ENCODE measurements around the gene SVOP. TPM values are rescaled to one million over a fixed set of nuclear protein-coding genes. Genes with fewer than 3 reads are reported as not detected.

Gene SVOP
- total RNA-seq, 1 experiment from 2014 or later = not detected

DNA sequence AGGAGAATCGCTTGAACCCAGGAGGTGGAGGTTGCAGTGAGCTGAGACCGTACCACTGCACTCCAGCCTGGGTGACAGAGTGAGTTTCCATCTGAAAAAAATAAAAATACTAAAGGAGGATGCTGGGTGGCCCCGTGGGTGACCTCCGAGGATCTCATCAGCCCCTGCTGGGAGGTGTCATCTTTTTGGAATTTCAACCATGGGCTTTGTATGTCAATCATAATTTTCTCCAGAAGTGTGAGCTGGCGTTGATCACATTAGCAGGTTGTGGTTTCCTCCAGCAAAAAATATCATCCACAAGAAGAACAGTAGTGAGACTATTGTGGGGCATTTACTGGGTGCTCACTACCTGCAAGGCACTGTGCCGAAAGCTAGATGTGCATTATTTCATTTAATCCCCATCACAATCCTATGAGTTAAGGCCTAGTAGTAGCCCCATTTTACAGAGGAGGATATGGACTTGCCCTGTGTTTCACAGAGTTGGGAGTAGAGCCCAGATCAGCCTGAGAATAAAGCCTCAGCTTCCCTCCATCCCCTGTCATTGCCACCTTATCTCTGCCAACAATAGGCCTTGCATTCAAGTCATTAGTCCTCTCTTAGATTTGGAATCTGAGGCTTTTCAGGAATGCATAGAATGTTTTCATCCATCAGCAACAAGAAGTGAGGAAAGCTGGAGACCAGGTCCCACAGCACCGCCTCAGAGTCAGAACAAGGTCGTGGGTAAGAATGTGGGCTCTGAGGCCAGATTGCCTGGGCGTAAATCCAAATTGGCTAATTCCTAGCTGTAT lies 39.8 kb downstream of the SVOP start:
- Histone ChIP-seq H3K36me3 (no peaks in the 10 kb centered on the region), H3K27ac (no peak overlapping the region), H3K9me3 (replicated peaks) (no peaks in the 10 kb centered on the region; the same call in 1 of the 2 replicates), H3K27me3 (replicated peaks) (no peaks in the 10 kb centered on the region), H3K4me1 (replicated peaks) (no peaks in the 10 kb centered on the region), H3K4me3 (no peak overlapping the region)
- DNase-seq (ENCODE audit: low read depth in 1 of 2, low spot score in 2 of 2) = no peak

DNA sequence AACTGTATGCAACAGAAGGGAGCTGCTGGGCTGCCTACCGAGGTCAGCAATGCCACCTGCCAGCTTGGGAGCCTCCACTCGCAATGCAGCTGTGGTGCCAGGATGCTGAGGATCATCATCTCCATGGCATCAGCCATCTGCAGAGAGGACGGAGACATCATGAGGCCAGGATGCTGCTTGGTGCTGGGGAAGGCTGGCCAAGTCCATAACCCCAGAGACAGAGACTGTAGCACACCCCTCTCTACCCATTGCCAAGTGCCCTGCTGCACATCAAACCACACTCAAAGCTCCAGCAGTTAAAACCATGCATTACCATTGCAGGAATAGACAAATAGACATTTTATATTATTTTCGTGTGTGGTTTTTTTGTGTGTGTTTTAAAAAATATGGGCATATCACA lies 43.5 kb downstream of the SVOP start:
- DNase-seq (ENCODE audit: low read depth in 1 of 2, low spot score in 2 of 2) = no peak
- no peak overlapping the region for H3K27ac ChIP-seq
- H3K4me1 ChIP-seq (replicated peaks) = no peaks in the 10 kb centered on the region
- H3K36me3 ChIP-seq = no peaks in the 10 kb centered on the region
- H3K4me3 ChIP-seq = no peak overlapping the region
- H3K27me3 ChIP-seq (replicated peaks) = no peaks in the 10 kb centered on the region
- no peaks in the 10 kb centered on the region for H3K9me3 ChIP-seq (replicated peaks)

DNA sequence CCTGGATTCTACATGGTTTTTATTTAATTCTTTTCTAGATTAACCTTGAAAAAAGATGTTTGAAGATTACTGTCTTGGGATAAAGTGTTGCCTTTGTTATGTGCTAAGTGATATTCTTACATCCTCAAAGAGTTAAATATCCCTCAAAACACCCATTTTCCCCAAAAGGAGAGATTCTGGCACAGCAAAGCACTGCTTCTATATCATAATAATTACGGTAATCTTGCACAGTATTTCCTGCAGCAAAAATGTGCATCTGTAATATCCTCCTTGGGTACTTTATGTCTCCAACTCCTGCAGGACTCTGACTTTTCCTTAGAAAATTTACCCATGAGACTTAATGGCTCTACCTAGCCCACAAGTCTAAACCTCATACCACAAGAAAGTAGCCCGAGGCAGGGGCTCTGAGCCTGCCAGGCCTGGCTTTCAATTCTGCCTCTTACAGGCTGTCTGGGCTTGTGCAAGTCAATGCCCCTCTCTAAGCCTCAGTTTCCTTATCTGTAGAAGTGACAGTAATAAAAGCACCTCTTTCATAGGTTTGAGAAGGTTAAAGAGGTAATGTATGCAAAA lies 45.8 kb downstream of the SVOP start:
- no peak overlapping the region for H3K4me3 ChIP-seq
- no peaks in the 10 kb centered on the region for H3K9me3 ChIP-seq (replicated peaks)
- no peak overlapping the region for H3K27ac ChIP-seq
- H3K4me1 ChIP-seq (replicated peaks) = no peaks in the 10 kb centered on the region
- H3K27me3 ChIP-seq (replicated peaks) = no peaks in the 10 kb centered on the region
- DNase-seq (ENCODE audit: low read depth in 1 of 2, low spot score in 2 of 2) = no peak
- no peaks in the 10 kb centered on the region for H3K36me3 ChIP-seq

DNA sequence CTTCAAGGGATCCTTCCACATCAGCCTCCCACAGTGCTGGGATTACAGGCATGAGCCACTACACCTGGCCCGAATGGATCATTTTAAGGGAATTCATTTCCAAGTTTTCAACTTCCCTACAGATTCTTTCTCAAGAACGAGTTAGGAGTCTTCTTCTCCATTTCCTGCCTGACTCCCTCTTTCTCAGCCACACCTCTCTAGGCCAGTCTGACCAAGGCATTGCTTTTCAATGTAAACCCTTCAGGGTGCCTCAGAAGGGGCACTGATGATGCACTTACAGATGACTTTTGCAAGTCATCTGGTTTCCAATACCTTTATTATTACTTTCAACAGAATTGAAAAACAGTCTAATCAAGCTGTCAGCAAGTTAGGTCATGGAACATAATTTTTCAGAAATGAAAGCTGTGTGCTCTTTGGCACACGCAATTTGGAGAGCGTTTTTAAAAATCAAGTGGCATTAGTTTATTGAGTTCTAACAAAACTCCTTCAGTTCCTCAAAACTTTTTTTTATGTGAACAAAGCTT lies 47.2 kb downstream of the SVOP start:
- Histone ChIP-seq H3K36me3 (no peaks in the 10 kb centered on the region), H3K4me3 (no peak overlapping the region), H3K4me1 (replicated peaks) (no peaks in the 10 kb centered on the region), H3K9me3 (replicated peaks) (no peaks in the 10 kb centered on the region), H3K27ac (no peak overlapping the region), H3K27me3 (replicated peaks) (no peaks in the 10 kb centered on the region)
- no peak for DNase-seq (ENCODE audit: low read depth in 1 of 2, low spot score in 2 of 2)

- 0 out of 2 replicates have a peak, but pooled peaks cover 3% of the 10 kb centered on the region for H3K27me3 ChIP-seq (replicated peaks)
- no peak overlapping the region for H3K27ac ChIP-seq
- no peaks in the 10 kb centered on the region for H3K36me3 ChIP-seq
- DNase-seq (ENCODE audit: low read depth in 1 of 2, low spot score in 2 of 2) = no peak
- H3K4me1 ChIP-seq (replicated peaks) = no peaks in the 10 kb centered on the region
- H3K4me3 ChIP-seq = no peak overlapping the region
- H3K9me3 ChIP-seq (replicated peaks) = peaks cover 5% of the 10 kb centered on the region; the same call in 1 of the 2 replicates
Observed at GRCh38 chr12:108972358-108972757, 48.5 kb downstream of the SVOP start.

DNA sequence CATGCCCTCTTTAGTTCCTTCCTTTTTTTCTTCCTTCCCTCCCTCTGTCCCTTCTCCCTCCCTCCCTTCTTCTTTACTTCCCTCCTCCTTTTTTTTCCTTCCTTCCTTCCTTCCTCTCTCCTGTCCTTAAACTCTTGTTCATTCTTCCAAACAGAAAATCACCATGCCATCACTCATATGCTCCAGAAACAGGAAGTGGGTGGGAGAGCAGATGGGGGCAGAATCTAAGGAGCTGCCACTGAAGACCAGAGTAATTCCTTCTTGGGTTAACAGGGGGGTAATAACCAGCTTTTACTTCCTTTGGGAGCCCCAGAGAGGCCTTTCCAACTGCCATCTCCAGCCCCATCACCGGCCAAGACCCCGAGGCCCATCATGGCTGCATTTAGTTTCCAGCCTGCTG lies 51.2 kb downstream of the SVOP start:
- Histone ChIP-seq H3K4me1 (replicated peaks) (no peaks in the 10 kb centered on the region), H3K27ac (no peak overlapping the region), H3K36me3 (no peaks in the 10 kb centered on the region), H3K9me3 (replicated peaks) (peaks cover 5% of the 10 kb centered on the region; the same call in 1 of the 2 replicates), H3K4me3 (no peak overlapping the region), H3K27me3 (replicated peaks) (0 out of 2 replicates have a peak, but pooled peaks cover 3% of the 10 kb centered on the region)
- DNase-seq (ENCODE audit: low read depth in 1 of 2, low spot score in 2 of 2) = no peak

GRCh38 chr12:108967869-108968540 lies 52.9 kb downstream of the SVOP start:
- peak in 1 of 2 experiments; percentile 4 for DNase-seq (ENCODE audit: low read depth in 1 of 2, low spot score in 2 of 2)
- peaks cover 5% of the 10 kb centered on the region; the same call in 1 of the 2 replicates for H3K9me3 ChIP-seq (replicated peaks)
- H3K27ac ChIP-seq = no peak overlapping the region
- H3K4me1 ChIP-seq (replicated peaks) = no peaks in the 10 kb centered on the region
- H3K4me3 ChIP-seq = no peak overlapping the region
- H3K27me3 ChIP-seq (replicated peaks) = peaks cover 5% of the 10 kb centered on the region; the same call in 1 of the 2 replicates
- no peaks in the 10 kb centered on the region for H3K36me3 ChIP-seq

DNA sequence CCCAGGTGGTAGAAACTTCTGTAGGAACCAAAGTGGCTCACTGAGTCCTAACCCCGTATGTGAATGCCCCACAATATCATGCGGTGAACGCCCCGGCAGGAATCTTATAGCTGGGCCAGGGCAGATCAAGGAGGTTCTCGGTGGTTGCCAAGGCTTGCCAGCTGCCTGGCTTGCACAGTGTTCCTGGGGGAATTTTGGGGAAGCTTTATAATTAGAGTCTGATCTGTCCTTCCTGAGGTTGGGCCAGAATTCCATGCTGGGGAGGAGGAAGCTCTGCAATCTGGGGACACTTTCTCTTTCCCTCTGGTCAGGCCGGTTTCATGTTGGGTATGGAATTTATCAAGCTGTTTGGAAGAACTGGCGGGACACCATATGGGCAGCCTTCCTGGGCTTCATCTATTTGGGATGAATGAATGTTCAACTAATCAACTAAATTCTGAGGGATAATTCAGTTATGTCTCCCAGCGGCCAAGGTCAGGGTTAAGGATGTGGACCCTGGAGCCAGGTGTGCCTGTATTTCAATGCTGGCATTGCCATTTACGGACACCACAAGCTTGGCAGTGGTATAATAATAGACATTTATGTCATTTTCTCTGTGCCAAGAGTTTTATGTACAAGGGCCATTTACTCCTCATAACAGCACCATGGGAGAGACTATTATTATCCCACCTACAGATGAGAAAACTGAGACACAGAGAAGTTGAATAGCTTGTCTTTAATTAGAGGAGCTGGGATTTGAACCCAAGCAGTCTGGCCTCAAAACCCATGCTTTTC lies 54.3 kb downstream of the SVOP start:
- no peak for DNase-seq (ENCODE audit: low read depth in 1 of 2, low spot score in 2 of 2)
- Histone ChIP-seq H3K4me3 (no peak overlapping the region), H3K27me3 (replicated peaks) (peaks cover 9% of the 10 kb centered on the region; the same call in 1 of the 2 replicates), H3K27ac (no peak overlapping the region), H3K36me3 (no peaks in the 10 kb centered on the region), H3K9me3 (replicated peaks) (peaks cover 5% of the 10 kb centered on the region; the same call in 1 of the 2 replicates), H3K4me1 (replicated peaks) (no peaks in the 10 kb centered on the region)

GRCh38 chr12:108965886-108966285 lies 55.0 kb downstream of the SVOP start:
- Histone ChIP-seq H3K9me3 (replicated peaks) (peaks cover 5% of the 10 kb centered on the region; the same call in 1 of the 2 replicates), H3K27ac (no peak overlapping the region), H3K4me3 (no peak overlapping the region), H3K27me3 (replicated peaks) (peaks cover 9% of the 10 kb centered on the region; the same call in 1 of the 2 replicates), H3K4me1 (replicated peaks) (no peaks in the 10 kb centered on the region), H3K36me3 (no peaks in the 10 kb centered on the region)
- DNase-seq (ENCODE audit: low read depth in 1 of 2, low spot score in 2 of 2) = no peak

DNA sequence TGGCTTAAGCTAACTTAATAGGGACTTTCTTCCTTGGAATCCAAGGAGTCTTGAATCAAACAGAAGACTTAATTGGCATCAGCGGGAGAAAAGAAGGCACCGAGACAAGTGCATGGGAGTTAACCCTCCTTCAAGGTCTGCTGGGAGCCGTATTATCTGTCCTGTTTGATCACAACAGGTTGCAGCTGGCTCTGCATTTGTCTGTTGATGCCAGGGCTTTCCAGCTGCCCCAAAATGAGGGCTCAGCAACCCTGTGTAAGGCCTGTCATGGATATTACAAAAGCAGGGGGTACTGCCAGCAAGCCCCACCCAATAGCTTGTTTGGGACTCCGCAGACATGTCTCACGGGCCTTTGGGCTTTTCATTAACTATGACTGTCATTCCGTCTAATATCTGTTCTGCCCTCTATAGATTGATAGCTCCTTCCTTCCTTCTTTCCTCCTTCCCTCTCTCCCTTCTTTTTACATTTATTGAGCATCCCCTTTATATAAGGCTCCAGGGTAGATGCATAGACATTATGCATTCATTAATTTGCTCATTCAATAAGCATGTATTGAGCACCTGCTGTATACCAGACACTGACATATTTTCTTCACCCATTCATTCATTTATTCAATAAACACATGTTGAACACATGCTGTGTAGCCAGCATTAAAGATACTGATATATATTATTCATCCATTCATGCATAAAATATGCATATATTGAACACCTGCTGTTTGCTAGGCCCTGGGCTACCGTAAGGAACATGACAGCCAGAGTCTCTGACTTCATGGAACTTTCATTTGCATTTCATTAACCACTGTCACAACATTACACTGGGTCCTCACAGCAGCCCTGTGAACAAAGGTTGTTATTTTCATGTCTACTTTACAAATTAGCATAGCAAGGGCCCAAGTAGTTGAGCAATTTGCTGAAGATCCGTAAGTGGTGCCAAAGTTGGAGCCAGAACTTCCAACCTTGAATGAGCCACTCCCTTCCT lies 56.2 kb downstream of the SVOP start:
- H3K27ac ChIP-seq = no peak overlapping the region
- no peak for DNase-seq (ENCODE audit: low read depth in 1 of 2, low spot score in 2 of 2)
- no peaks in the 10 kb centered on the region for H3K4me1 ChIP-seq (replicated peaks)
- no peak overlapping the region for H3K4me3 ChIP-seq
- H3K9me3 ChIP-seq (replicated peaks) = peaks cover 5% of the 10 kb centered on the region; the same call in 1 of the 2 replicates
- H3K36me3 ChIP-seq = no peaks in the 10 kb centered on the region
- peaks cover 9% of the 10 kb centered on the region; the same call in 1 of the 2 replicates for H3K27me3 ChIP-seq (replicated peaks)

DNA sequence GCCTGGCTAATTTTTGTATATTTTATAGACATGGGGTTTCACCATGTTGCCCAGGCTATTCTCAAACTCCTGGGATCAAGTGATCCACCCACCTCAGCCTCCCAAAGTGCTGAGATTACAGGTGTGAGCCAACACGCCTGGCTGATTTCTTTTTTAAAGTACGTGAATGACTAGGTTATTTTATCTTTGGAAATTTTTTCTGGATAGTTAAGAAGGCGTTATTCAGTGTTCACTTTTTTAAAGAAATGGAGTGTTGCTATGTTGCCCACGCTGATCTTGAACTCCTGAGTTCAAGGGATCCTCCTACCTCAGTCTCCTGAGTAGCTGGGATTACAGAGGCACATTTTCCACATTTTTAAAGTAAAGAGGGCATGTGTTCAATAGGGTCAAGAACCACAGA lies 58.6 kb downstream of the SVOP start:
- Histone ChIP-seq H3K4me3 (no peak overlapping the region), H3K27me3 (replicated peaks) (peaks cover 6% of the 10 kb centered on the region; the same call in 1 of the 2 replicates), H3K9me3 (replicated peaks) (no peaks in the 10 kb centered on the region), H3K27ac (no peak overlapping the region), H3K4me1 (replicated peaks) (no peaks in the 10 kb centered on the region), H3K36me3 (no peaks in the 10 kb centered on the region)
- no peak for DNase-seq (ENCODE audit: low read depth in 1 of 2, low spot score in 2 of 2)
